GM21447 (cell line): Measurements from ENCODE around the gene GRID2.

Experiments used
- ATAC-seq: cut with Tn5 transposase; IDR thresholded peaks from one replicate; pipeline ENCODE4 v1.9.1; 2021; ENCODE audit not compliant: unreplicated experiment

The GRID2 gene

GRCh38 chr4:93370256-93370655, 1066.5 kb downstream of the GRID2 start:
- ATAC-seq, result no peak

GRCh38 chr4:93373893-93374860, 1070.4 kb downstream of the GRID2 start:
- ATAC-seq, result no peak

DNA sequence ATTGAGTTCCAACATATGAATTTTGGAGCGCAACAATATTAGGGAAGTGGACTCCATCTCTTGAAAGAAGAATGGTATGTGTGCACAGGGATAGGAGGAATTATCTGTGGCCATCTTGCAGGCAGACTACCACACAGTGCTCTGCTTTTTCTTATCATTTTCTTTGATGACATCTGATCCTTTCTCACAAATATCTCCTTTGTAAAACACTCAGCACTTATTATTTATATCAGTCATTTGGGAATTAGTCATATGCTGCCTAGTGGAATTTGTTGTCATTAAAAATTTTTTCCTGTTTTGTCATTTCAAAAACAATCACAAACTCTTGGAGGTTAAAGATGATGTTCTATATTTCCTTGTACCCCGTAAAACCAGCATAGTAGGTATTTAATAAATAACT, 1080.5 kb downstream of the GRID2 start:
- no peak for ATAC-seq

GRCh38 chr4:93384887-93385286, 1081.1 kb downstream of the GRID2 start:
- no peak for ATAC-seq

GRCh38 chr4:93394545-93395081, 1090.8 kb downstream of the GRID2 start:
- no peak for ATAC-seq

DNA sequence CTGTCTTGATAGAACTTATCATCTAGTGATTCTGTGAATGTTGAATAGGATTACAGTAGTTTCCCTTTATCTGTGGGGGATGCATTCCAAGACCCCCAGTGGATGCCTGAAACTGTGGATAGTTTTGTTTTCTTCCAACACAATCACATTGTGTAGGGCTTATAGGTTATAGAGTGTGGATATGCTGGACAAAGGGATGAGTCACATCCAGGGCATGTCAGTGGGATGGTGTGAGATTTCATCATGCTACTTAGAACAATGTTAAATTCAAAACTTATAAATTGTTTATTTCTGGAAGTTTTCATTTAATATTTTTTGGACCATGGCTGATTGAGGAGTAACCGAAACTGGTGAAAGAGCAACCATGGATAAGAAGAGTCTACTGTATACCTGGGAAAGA, 1092.5 kb downstream of the GRID2 start:
- ATAC-seq, result no peak

GRCh38 chr4:93403571-93403970, 1099.8 kb downstream of the GRID2 start:
- no peak for ATAC-seq

DNA sequence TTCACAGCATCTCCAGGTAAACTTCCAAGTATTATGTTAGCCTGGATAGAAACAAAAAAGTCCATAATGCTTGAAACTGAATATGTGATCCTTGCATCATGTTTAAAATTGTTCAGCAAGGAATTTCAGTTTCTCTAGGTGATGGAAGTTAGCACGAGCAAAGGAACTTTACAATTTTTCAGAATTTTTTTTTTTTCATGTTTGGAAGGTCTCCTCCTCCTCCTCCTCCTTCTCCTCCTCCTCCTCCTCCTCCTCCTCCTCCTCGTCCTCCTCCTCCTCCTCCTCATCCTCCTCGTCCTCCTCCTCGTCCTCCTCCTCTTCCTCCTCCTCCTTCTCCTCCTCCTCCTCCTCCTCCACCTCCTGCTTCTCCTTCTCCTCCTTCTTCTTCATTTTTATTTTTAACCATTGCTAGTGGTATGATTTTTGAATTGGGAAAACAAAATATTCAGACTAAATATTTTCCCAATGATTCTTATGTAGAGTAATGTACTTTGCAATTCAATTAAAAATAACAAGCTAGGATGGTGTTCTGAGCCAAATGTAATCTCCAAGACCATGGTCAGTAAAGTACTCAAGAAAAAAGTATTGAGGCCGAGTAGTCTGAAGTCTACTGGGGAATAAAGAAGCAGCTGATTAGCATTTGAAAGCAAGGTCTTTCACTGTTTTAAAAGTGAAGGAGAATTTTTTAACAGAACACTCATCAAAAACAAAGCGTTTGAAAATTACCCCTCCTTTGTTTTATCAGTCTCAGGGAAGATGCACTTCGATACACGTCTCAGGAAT, 1103.9 kb downstream of the GRID2 start:
- no peak for ATAC-seq

- no peak for ATAC-seq
These were observed 1105.3 kb downstream of the GRID2 start for GRCh38 chr4:93409035-93409434.

DNA sequence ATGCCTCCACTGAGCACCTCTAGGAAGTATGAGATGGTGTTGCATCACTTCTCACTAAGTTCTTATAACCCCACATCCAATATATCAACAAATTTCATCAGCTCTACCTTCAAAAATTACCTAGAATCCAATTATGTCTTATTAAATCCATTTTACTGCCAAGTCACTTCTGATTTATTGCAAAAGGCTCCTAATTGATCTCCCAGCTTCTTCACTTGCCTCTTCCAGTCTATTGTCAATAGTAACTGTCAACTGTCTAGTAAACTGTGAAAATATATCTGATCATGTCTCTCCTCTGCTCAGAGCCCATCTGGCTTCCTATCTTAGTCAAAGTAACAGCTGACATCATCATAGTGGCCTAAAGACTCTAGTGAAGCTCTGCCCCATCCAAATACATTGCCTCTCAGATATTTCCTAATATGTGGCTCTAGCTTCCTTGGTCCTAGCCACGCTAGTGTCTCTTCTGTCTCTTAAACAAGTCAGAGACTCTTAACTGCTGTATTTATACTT, 1110.3 kb downstream of the GRID2 start:
- ATAC-seq, result no peak

DNA sequence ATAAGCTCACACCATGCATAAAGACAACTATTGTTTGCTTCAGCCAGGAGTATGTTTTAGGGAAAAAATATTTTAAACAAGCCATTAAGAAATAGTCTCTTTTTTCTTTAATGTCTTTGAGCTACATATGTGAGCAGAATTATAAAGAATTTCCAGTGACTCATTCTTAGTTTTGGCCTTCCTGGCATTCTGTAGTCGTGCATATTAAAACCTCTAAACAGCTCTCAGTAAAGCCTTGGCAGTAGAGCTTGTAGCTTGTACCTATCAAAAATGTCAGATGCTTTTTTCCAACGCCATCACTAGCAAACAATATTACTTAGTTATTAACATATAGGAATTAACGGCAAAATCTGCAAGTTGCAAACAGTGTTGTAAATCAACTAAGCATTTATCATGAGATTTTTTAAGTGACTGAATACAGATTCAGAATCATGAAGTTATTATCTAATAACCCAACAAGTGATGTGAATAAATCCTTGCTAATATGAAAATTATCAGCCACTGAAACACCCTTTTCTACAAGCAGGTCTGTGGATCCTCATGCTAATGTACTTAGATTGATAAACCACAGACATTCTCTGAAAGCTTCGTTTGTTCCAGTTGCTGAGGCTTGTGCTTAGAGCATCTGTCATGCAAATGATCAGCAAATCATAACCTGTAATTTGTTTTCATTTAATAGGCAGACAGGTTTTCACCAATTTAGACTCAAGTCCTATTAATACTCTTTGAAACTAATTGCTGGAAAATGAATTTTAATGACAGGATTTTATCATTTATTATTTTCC, 1112.8 kb downstream of the GRID2 start:
- no peak for ATAC-seq

DNA sequence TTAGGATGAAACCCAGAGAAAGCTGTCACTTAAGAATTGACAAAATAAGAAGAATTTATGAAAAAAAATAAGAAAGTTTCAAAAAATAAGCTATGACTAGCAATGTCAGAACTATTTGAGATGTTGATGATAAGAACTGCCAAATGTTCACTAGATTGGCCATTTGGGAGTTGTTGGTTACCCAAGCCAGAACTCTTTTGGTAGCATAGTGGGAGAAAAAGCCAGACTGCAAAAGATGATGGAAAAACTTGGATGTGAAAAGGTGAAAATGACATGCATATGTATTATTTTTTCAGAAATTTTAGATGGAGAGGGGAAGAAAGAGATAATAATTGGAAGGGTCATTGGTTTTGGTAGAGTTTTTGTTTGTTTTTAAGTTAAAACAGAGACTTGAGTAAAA, 1127.6 kb downstream of the GRID2 start:
- no peak for ATAC-seq

DNA sequence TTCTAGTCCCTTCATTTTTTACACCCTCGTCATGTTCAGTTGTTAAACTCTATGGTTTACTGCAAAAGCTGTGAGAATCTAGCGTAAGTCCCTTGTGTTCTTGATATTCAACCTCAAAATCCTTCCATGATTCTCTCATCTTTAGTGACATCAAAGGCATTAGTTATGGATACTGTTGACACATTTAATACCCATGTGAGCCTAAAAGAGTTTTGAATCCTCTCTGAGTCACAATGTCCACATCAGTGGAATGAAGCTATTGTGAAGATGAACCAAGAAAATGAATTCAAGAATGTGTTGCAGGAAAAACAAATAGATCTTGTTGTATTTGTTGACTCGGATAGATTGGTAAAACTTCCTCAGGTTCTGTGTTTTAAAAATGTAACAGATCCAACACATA, 1130.1 kb downstream of the GRID2 start:
- ATAC-seq, result no peak

DNA sequence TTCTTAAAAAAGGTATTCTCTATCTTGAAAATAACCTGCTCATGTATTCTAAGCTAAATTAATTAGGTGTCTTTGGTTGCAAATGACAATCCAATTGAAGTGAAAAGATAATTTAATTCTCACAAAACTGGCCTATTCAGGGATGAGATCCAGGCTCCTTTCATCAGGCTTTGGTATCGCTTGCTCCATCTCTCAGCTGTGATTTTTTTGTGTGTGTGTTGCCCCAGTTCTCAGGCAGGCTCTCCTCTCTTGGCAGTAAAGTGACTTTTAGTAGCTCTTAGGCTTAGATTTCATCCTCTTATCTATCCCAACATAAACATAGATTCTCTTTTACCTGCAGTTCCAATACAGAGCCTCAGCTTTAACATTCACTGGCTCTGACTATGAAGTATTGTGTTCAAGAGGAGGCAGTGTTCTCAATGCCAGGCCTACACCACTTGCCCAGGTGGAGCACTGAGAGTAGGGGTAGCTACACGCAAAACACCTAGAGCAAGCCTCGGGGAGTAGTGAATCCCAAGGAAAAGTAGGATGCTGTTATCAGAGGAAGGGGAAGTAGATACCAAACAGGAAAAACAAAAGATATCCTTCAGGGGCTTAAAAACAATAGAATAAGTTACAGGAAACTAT, 1132.3 kb downstream of the GRID2 start:
- ATAC-seq, result no peak

DNA sequence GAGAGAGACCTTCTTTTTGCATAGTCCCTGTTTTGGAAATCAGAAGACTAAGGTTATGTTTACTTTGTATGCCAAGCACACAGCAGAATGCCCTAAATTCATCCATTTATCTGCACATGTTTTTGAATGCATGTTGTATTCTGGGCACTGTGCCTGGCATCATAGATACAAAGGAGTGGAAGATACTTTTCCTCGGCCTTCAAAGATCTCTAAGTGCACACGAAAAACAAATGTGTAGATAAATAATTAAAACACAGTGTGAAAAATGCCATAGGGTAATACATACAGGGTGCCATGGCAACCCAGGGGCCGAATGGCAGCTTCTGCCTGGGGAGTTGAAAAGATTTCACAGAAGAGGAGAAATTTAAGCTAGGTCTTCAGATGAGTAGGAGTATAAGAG, 1134.2 kb downstream of the GRID2 start:
- no peak for ATAC-seq

DNA sequence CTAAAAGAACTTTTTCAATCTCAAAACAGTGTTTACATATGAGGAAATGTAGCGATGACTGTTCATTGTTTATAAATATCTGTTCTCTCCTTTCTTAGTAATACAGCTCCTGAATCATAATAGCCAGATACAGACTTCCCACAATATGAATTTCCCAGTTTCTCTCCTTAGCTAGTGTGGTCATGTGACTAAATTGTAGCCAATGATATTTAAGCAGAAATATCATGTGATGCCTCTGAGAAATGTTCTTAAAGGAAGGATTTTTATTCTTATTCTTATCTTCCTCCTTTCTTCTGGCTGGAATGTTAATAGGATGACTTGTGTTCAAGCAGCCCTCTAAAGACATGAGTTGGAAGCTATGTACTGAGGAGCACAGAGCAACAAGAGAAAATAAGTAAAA, 1141.1 kb downstream of the GRID2 start:
- ATAC-seq, result no peak

DNA sequence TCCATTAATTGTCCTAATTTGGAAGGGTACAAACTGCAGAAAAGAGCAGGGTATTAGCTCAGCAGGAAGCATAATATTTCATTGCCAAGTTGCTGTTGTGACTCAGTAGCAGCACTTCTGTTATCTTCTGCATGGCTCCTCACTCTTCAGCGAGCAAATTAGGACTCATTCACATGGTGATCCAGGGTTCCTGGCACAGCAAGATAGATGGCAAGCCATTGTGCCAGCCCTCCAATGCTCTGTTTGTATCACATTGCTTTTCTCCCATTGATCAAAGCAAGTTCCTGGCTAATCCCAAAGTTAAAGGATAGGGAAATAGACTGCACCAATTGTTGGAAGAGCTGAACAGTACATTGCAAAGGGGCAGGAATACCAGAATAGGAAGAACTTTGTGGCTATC, 1142.3 kb downstream of the GRID2 start:
- ATAC-seq, result no peak

DNA sequence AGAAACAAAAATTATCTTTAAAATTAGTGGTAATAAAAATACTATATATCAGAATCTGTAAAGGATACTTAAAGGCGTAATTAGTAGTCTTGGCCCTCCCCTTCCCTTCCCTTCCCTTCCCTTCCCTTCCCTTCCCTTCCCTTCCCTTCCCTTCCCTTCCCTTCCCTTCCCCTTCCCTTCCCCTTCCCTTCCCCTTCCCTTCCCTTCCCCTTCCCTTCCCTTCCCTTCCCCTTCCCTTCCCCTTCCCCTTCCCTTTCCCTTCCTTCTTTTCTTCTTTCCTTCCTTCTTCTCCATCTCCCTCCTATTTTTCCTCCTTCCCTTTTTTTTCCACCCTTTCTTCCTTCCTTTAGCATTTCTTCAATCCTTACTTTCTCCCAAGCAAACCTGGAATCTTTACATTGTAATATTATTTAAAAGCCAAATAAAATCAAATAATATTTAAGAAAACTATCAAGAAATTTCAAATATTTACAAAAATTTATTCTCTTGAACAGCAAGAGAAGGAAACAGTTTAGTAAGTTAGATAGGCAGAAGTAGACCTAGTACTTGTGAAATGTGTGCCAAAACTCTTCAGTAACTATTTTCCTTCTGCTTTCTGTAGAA, 1145.0 kb downstream of the GRID2 start:
- no peak for ATAC-seq

DNA sequence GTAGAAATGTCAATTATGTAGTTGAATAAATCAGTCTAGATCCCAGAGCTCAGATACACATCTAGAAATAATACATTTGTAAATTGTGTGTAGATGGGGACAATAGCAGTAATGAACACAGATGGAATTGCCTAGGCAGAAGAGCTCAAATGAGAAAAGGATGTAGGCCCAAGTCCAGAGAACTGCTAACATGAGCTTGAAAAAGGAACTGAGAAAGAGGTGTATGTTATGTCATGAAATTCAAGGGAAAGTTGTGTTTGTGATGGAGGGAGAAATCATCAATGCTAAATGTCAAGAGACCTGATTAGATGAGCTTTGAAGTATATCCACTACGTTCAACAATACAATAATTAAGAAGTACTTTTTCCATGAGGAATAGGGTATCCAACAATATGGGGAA, 1148.2 kb downstream of the GRID2 start:
- no peak for ATAC-seq

DNA sequence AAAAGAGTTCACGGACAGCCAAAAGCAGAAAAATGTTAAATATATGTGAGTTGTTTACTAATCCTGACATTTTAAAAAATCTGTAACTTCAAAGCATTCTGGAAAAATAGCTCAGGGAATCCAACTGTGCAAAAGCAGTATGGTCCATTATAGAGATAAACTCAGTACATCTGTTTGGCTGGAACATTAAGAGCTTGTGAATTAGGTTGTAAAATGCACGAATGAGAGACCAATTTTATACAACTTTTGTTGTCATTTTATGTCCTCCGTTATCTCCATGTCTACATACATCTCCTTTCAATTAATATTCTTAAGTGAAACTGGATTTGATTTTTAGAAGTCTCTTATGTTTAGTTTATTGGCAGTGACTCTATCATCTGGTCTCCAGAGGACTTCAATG, 1157.8 kb downstream of the GRID2 start:
- no peak for ATAC-seq
